ENCODE measurements around the gene SMG6.
A peak's percentile ranks its signal among the peaks of the same experiment; 100 is the strongest.

SMG6 gene

GRCh38 chr17:2056206-2057174, 247.1 kb downstream of the SMG6 start:
- DNase-seq: no peak

- no peak for DNase-seq
These were observed 248.0 kb downstream of the SMG6 start for GRCh38 chr17:2055292-2056205.

- peak; percentile 70 for DNase-seq
These were observed 248.9 kb downstream of the SMG6 start, which contains the start of gene HIC1 for GRCh38 chr17:2054512-2055291. Gene HIC1, plus strand, starts transcription at chr17:2055103. Its CDS starts 1,588 bp downstream, at chr17:2056691.

GRCh38 chr17:2054262-2054511, 249.4 kb downstream of the SMG6 start:
- peak; percentile 13 for DNase-seq

GRCh38 chr17:2053380-2054261, 250.0 kb downstream of the SMG6 start:
- peak; percentile 60 for DNase-seq

GRCh38 chr17:2051933-2052559, 251.5 kb downstream of the SMG6 start:
- DNase-seq: peak; percentile 0

- DNase-seq: peak; percentile 3
These were observed 252.3 kb downstream of the SMG6 start for GRCh38 chr17:2051061-2051932.

GRCh38 chr17:2050300-2051060, 253.1 kb downstream of the SMG6 start:
- peak; percentile 74 for DNase-seq

GRCh38 chr17:2049333-2050299, 254.0 kb downstream of the SMG6 start:
- peak; percentile 64 for DNase-seq

- DNase-seq: peak; percentile 1
These were observed 254.8 kb downstream of the SMG6 start for GRCh38 chr17:2048805-2049204.

- DNase-seq: no peak
These were observed 256.0 kb downstream of the SMG6 start for GRCh38 chr17:2047590-2047989.

GRCh38 chr17:2044263-2044894, 259.2 kb downstream of the SMG6 start:
- no peak for DNase-seq

GRCh38 chr17:2043785-2044184, 259.8 kb downstream of the SMG6 start:
- DNase-seq: peak; percentile 69

GRCh38 chr17:2042933-2043332, 260.7 kb downstream of the SMG6 start:
- no peak for DNase-seq

GRCh38 chr17:2042390-2042847, 261.2 kb downstream of the SMG6 start:
- no peak for DNase-seq

- DNase-seq: peak; percentile 85
These were observed 261.8 kb downstream of the SMG6 start, which contains the start of gene OVCA2 for GRCh38 chr17:2041561-2042389. Gene OVCA2, plus strand, starts transcription at chr17:2042022. Its CDS starts 26 bp downstream, at chr17:2042048.
